ENCODE measurements around the gene SESN2.

The SESN2 gene

DNA sequence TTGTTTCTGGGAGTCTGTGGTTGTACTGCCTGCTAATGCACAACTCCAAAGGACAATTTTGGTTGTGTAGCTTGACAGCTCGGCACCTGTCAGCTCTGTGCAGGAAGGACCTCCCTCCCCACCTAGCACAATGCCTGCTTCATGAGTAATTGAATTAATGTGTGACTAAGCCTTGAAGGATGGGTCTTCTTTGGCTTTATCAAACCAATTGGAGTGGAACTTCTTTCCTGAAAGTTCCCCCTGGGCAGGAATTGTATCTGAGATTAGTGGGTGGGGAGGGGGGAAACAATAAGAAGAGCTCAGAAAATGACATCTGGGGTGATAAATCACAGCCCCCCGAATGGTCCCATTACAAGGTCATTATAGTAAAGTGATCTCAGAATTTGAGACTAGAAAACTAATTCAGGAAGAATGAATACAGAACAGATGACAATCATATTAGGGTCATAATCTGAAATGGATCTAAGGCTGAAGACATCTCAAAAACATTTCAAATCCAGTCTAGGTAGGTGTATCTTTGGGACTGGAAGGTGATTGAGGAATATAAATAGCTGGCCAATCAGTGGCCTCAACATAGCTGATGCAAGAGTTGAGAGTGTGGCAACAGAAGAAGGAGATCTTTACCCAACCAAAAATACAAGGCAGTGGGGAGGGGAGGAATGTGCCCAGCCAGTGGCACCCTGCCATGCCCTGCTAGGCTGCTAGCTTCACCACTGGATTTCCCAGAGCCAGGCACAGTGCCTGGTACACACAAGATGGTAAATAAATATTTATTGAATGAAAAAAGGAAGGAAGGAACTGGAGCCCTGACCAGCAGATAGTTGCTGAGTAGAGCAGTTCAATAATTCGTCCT, 10.1 kb upstream of the SESN2 start:
- Histone ChIP-seq H3K4me3 (ENCODE audit: control insufficient read depth in 1 of 7, extremely low read depth in 1 of 7, insufficient read depth in 4 of 7, low read depth in 2 of 7, low read length in 6 of 7) (peak overlapping the region in 5 of 7 experiments; percentile 24 to 68 (median 50)), H3K9me3 (ENCODE audit: control extremely low read depth in 1 of 5, control insufficient read depth in 4 of 5, insufficient read depth in 2 of 5, low read depth in 1 of 5, low read length in 4 of 5) (no peaks in the 10 kb centered on the region), H3K36me3 (ENCODE audit: control insufficient read depth in 4 of 4, insufficient read depth in 4 of 4, low read length in 3 of 4) (no peaks in the 10 kb centered on the region), H3K27me3 (replicated peaks in 2 of 5; ENCODE audit: control insufficient read depth in 4 of 5, insufficient read depth in 5 of 5, low read length in 4 of 5) (no peaks in the 10 kb centered on the region), H3K4me1 (ENCODE audit: control extremely low read depth in 1 of 4, control insufficient read depth in 4 of 4, insufficient read depth in 4 of 4, low read length in 3 of 4) (peaks cover 23 to 52% (median 40%) of the 10 kb centered on the region in 4 experiments), H3K27ac (ENCODE audit: insufficient read depth in 1 of 2, low read depth in 1 of 2, low read length in 2 of 2, poor library complexity in 1 of 2, severe bottlenecking in 2 of 2) (peak overlapping the region in 1 of 2 experiments; percentile 95)
- POLR2A ChIA-PET: interaction anchor here (0.8 to 1.7 kb wide), 4 partner anchors 10 to 222 kb away, joined by 3 to 10 read pairs (median 4); partner anchors contain the start of genes MED18 and SESN2
- CTCF ChIA-PET: interaction anchor here (0.7 to 4.0 kb wide), 33 partner anchors 9 to 355 kb away, joined by 3 to 19 read pairs (median 5); partner anchors contain the start of gene MED18
- 33% methylated on average over 1 of the region's 3 CpGs for WGBS (ENCODE audit: insufficient coverage)
- peak in 2 of 3 donors; percentile 45 to 60 for DNase-seq

DNA sequence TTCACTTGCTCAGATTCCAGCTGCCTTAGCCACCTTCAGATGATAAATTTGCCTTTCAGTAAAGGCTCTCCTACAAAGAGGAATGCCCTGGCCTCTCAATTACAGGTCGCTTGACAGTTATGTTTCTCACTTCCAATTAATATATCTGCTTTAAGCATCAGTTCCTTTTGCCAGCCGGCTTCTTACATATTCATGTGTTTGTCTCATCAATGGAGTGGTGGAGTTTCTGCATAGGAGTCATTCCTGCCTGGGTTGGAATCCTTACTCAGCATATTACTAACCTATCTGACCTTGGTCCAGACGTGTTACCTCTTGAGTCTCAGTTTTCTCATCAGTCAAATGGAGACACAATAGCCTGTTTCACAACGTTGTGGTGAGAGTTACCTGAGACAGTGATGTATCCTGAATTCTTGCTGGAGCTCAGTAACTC, 9.4 kb upstream of the SESN2 start:
- CTCF ChIA-PET: interaction anchor here (1.0 to 4.0 kb wide), 16 partner anchors 10 to 123 kb away, joined by 3 to 19 read pairs (median 8); partner anchors contain the start of genes MED18 and SESN2
- Histone ChIP-seq H3K27me3 (replicated peaks in 2 of 5; ENCODE audit: control insufficient read depth in 4 of 5, insufficient read depth in 5 of 5, low read length in 4 of 5) (no peaks in the 10 kb centered on the region), H3K36me3 (ENCODE audit: control insufficient read depth in 4 of 4, insufficient read depth in 4 of 4, low read length in 3 of 4) (no peaks in the 10 kb centered on the region), H3K27ac (ENCODE audit: insufficient read depth in 1 of 2, low read depth in 1 of 2, low read length in 2 of 2, poor library complexity in 1 of 2, severe bottlenecking in 2 of 2) (no peak overlapping the region), H3K9me3 (ENCODE audit: control extremely low read depth in 1 of 5, control insufficient read depth in 4 of 5, insufficient read depth in 2 of 5, low read depth in 1 of 5, low read length in 4 of 5) (no peaks in the 10 kb centered on the region), H3K4me3 (ENCODE audit: control insufficient read depth in 1 of 7, extremely low read depth in 1 of 7, insufficient read depth in 4 of 7, low read depth in 2 of 7, low read length in 6 of 7) (no peak overlapping the region), H3K4me1 (ENCODE audit: control extremely low read depth in 1 of 4, control insufficient read depth in 4 of 4, insufficient read depth in 4 of 4, low read length in 3 of 4) (peaks cover 18 to 46% (median 34%) of the 10 kb centered on the region in 4 experiments)
- 83% methylated on average over 3 of the region's 4 CpGs for WGBS (ENCODE audit: insufficient coverage)
- POLR2A ChIA-PET: no interaction called here
- no peak for DNase-seq

DNA sequence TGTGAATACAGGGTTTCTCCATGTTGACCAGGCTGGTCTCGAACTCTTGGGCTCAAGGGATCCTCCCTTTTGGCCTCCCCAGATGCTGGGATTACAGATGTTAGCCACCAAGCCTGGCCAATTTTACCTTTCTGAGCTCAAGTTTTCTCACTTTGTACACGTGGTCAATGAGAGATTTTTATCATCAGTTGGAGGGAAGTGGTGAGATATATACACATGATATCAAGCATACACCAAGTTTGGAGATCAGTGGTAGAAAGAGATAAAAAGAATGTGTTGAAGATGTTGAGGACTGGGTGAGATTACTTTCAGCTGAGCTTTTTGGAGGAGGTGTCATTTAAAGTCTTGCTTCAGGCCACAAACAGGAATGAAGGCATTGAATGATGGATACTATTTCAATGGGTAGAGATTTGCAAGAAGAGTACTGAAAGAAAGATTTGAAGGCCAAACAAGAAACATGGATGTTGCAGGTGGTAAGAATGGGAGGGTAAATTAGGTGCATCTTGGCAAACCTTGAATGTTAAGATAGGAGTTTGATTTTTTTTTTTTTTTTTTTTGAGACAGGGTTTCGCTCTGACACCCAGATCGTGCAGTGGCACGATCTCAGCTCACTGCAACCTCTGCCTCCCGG, 3.0 kb upstream of the SESN2 start:
- Histone ChIP-seq H3K4me1 (ENCODE audit: control extremely low read depth in 1 of 4, control insufficient read depth in 4 of 4, insufficient read depth in 4 of 4, low read length in 3 of 4) (peaks cover 0 to 31% (median 21%) of the 10 kb centered on the region in 4 experiments), H3K27me3 (replicated peaks in 2 of 5; ENCODE audit: control insufficient read depth in 4 of 5, insufficient read depth in 5 of 5, low read length in 4 of 5) (no peaks in the 10 kb centered on the region), H3K4me3 (ENCODE audit: control insufficient read depth in 1 of 7, extremely low read depth in 1 of 7, insufficient read depth in 4 of 7, low read depth in 2 of 7, low read length in 6 of 7) (no peak overlapping the region), H3K27ac (ENCODE audit: insufficient read depth in 1 of 2, low read depth in 1 of 2, low read length in 2 of 2, poor library complexity in 1 of 2, severe bottlenecking in 2 of 2) (no peak overlapping the region), H3K36me3 (ENCODE audit: control insufficient read depth in 4 of 4, insufficient read depth in 4 of 4, low read length in 3 of 4) (no peaks in the 10 kb centered on the region), H3K9me3 (ENCODE audit: control extremely low read depth in 1 of 5, control insufficient read depth in 4 of 5, insufficient read depth in 2 of 5, low read depth in 1 of 5, low read length in 4 of 5) (no peaks in the 10 kb centered on the region)
- peak in 2 of 3 donors; percentile 49 to 67 for DNase-seq
- POLR2A ChIA-PET: interaction anchor here (0.6 kb wide), 1 partner anchor 325 kb away, joined by 3 read pairs; no protein-coding TSS in a partner anchor
- CTCF ChIA-PET: interaction anchor here (1.3 to 2.1 kb wide), 3 partner anchors 10 to 102 kb away, joined by 3 to 6 read pairs (median 4); partner anchors contain the start of gene MED18
- 83% methylated on average over 1 of the region's 6 CpGs for WGBS (ENCODE audit: insufficient coverage)

DNA sequence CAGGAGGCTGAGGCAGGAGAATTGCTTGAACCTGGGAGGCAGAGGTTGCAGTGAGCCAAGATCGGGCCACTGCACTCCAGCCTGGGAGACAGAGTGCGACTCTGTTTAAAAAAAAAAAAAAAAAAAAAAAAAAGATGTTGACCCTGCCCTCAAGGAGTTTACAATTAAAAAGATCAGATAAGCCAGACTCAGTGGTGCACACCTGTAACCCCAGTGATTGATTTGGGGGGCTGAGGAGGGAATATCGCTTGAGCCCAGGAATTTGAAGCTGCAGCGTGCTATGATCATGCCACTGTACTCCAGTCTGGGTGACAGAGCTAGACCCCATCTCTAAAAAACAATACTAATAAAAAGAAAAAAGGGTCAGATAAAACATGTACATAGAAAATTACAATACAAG, 1.6 kb upstream of the SESN2 start:
- Histone ChIP-seq H3K4me1 (ENCODE audit: control extremely low read depth in 1 of 4, control insufficient read depth in 4 of 4, insufficient read depth in 4 of 4, low read length in 3 of 4) (peaks cover 0 to 31% (median 22%) of the 10 kb centered on the region in 4 experiments), H3K27me3 (replicated peaks in 2 of 5; ENCODE audit: control insufficient read depth in 4 of 5, insufficient read depth in 5 of 5, low read length in 4 of 5) (no peaks in the 10 kb centered on the region), H3K36me3 (ENCODE audit: control insufficient read depth in 4 of 4, insufficient read depth in 4 of 4, low read length in 3 of 4) (no peaks in the 10 kb centered on the region), H3K9me3 (ENCODE audit: control extremely low read depth in 1 of 5, control insufficient read depth in 4 of 5, insufficient read depth in 2 of 5, low read depth in 1 of 5, low read length in 4 of 5) (no peaks in the 10 kb centered on the region), H3K4me3 (ENCODE audit: control insufficient read depth in 1 of 7, extremely low read depth in 1 of 7, insufficient read depth in 4 of 7, low read depth in 2 of 7, low read length in 6 of 7) (no peak overlapping the region), H3K27ac (ENCODE audit: insufficient read depth in 1 of 2, low read depth in 1 of 2, low read length in 2 of 2, poor library complexity in 1 of 2, severe bottlenecking in 2 of 2) (no peak overlapping the region)
- DNase-seq: no peak
- ChIA-PET CTCF (interaction anchor here (0.7 to 1.8 kb wide), 3 partner anchors 9 to 111 kb away, joined by 3 to 10 read pairs (median 5); no protein-coding TSS in a partner anchor), POLR2A (interaction anchor here (0.6 kb wide), 1 partner anchor 29 kb away, joined by 4 read pairs; no protein-coding TSS in a partner anchor)
- WGBS (ENCODE audit: insufficient coverage): no CpG with 5 or more reads among the region's 4 CpGs

DNA sequence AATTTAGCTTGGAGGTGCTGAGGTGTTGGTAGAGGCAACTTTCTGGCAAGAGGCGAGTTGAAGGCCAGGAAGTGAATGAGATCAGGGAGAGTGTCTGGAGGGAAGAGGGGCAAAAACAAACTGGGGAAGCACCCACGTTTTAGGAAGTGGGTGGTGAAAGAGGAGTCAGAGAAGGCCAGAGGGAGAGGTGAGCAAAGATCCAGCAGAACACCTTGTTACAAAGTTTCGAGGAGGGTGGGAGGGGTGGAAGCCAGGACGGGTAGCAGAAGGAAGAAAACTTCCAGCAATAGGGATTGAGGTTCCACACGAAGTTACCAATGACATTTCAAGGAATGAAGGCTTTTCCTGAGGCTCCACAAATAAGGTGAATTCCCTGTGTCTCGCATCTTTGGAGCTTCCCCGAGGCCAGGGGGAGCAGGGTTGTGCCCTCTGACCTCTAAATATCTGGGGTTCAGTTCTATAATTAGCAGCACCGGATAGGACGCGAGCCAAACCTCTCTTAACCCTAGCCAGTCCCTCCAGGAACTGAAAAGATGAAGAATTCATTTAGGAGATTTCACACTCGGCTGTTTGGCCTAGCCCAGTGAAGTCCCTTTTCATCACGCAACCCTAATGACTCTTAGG, 578 bp upstream of the SESN2 start:
- H3K36me3 ChIP-seq (ENCODE audit: control insufficient read depth in 4 of 4, insufficient read depth in 4 of 4, low read length in 3 of 4): no peaks in the 10 kb centered on the region
- peak overlapping the region in 5 of 7 experiments; percentile 4 to 92 (median 91) for H3K4me3 ChIP-seq (ENCODE audit: control insufficient read depth in 1 of 7, extremely low read depth in 1 of 7, insufficient read depth in 4 of 7, low read depth in 2 of 7, low read length in 6 of 7)
- ChIA-PET POLR2A (interaction anchor here (1.1 to 1.4 kb wide), 3 partner anchors 10 to 70 kb away, joined by 5 to 6 read pairs (median 5); partner anchors contain the start of gene MED18), CTCF (interaction anchor here (1.0 to 1.8 kb wide), 2 partner anchors 10 to 110 kb away, joined by 5 to 10 read pairs; no protein-coding TSS in a partner anchor)
- H3K27me3 ChIP-seq (replicated peaks in 2 of 5; ENCODE audit: control insufficient read depth in 4 of 5, insufficient read depth in 5 of 5, low read length in 4 of 5): no peaks in the 10 kb centered on the region
- DNase-seq: peak in 2 of 3 donors; percentile 35
- H3K27ac ChIP-seq (ENCODE audit: insufficient read depth in 1 of 2, low read depth in 1 of 2, low read length in 2 of 2, poor library complexity in 1 of 2, severe bottlenecking in 2 of 2): peak overlapping the region in 1 of 2 experiments; percentile 70
- H3K9me3 ChIP-seq (ENCODE audit: control extremely low read depth in 1 of 5, control insufficient read depth in 4 of 5, insufficient read depth in 2 of 5, low read depth in 1 of 5, low read length in 4 of 5): no peaks in the 10 kb centered on the region
- 6% methylated on average over 11 of the region's 12 CpGs for WGBS (ENCODE audit: insufficient coverage)
- peaks cover 0 to 31% (median 22%) of the 10 kb centered on the region in 4 experiments for H3K4me1 ChIP-seq (ENCODE audit: control extremely low read depth in 1 of 4, control insufficient read depth in 4 of 4, insufficient read depth in 4 of 4, low read length in 3 of 4)

DNA sequence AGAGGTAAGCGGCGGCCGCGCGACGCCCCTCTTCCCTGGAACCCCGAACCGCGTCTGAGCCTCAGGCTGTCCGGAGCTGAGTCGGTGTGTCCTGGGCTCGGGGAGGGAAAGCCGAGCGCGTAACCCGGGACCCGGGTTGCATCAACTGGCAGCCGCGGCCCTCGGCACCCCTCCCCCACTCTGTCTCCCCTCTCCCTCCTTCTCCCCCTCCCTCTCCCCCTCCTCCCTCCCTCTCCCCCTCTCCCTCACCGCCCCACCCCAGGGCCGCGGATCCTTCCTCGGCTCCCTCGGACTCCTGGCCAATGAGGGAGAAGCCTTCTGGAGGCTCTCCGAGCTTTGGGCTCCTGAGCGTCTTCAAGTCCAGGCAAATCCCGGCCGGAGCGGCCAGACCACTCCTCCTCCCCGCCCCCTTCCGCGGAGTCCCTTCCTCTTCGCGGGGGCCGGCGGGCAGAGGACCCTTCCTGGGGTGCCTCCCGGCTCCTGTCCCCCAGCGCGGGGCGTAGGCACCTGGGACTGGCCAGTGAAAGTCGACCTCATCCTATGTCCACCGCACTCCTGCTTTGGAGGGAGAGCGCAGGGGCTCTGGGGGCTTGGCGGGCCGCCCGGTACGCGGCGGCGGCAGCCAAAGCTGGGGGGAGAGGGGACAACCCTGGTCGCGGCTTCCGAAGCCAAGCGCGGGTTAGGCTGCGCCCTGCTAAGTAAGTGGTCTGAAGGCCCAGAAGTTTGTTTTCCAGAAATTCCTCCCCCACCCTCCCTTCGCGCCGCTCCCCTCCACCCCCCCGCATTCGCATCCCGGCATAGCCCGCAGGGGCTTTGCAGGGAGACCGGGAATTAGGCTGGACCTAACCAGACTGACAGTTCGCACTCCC, 850 bp downstream of the SESN2 start:
- H3K27me3 ChIP-seq (replicated peaks in 2 of 5; ENCODE audit: control insufficient read depth in 4 of 5, insufficient read depth in 5 of 5, low read length in 4 of 5): no peaks in the 10 kb centered on the region
- 1% methylated on average over 11 of the region's 66 CpGs for WGBS (ENCODE audit: insufficient coverage)
- peak overlapping the region; percentile 75 to 92 (median 91) for H3K4me3 ChIP-seq (ENCODE audit: control insufficient read depth in 1 of 7, extremely low read depth in 1 of 7, insufficient read depth in 4 of 7, low read depth in 2 of 7, low read length in 6 of 7)
- peak in 2 of 3 donors; percentile 46 to 49 for DNase-seq
- no peaks in the 10 kb centered on the region for H3K36me3 ChIP-seq (ENCODE audit: control insufficient read depth in 4 of 4, insufficient read depth in 4 of 4, low read length in 3 of 4)
- peaks cover 0 to 31% (median 22%) of the 10 kb centered on the region in 4 experiments for H3K4me1 ChIP-seq (ENCODE audit: control extremely low read depth in 1 of 4, control insufficient read depth in 4 of 4, insufficient read depth in 4 of 4, low read length in 3 of 4)
- peak overlapping the region in 1 of 2 experiments; percentile 64 for H3K27ac ChIP-seq (ENCODE audit: insufficient read depth in 1 of 2, low read depth in 1 of 2, low read length in 2 of 2, poor library complexity in 1 of 2, severe bottlenecking in 2 of 2)
- no peaks in the 10 kb centered on the region for H3K9me3 ChIP-seq (ENCODE audit: control extremely low read depth in 1 of 5, control insufficient read depth in 4 of 5, insufficient read depth in 2 of 5, low read depth in 1 of 5, low read length in 4 of 5)
- ChIA-PET POLR2A (interaction anchor here (0.6 to 1.4 kb wide), 7 partner anchors 9 to 388 kb away, joined by 3 to 8 read pairs (median 5); partner anchors contain the start of genes MED18 and RNU11), CTCF (interaction anchor here (0.9 to 1.4 kb wide), 4 partner anchors 10 to 26 kb away, joined by 3 read pairs; no protein-coding TSS in a partner anchor)

All from common myeloid progenitor, CD34-positive (primary cell).